ENCODE data around the gene ZNF835.

DNA sequence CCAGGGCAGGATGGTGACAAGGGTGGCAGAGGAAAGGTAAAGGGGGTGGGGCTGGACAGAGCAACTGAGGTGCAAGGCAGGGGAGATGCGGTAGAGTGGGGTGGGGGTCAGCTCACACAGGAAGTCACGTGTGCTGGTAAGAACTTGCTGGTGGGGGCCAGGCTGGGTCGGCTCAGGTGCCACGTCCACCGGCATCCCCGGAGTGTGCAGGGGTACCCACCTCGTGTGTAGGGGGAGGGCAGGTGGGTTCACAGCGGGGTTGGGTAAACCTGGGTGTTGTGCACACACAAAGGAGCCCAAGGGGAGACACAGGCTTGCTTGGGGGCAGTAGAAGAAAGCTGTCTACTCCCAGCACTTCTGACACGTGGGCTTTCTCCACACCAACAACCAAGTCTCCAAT, 2.9 kb downstream of the ZNF835 start:
- TF ChIP-seq CTCF (conservative IDR thresholded peaks at IDR 0.05): no peak
- TF ChIP-seq EZH2 (IDR thresholded peaks at IDR 0.05; ENCODE audit: low read depth): no peak

All from PC-9 (cell line).